ENCODE data around the gene MEPCE. TPM values are rescaled to one million over a fixed set of nuclear protein-coding genes. Genes with fewer than 3 reads are reported as not detected.
A peak's percentile ranks its signal among the peaks of the same experiment; 100 is the strongest.
"Not testable (repeated sequence)": the region's sequence is repeated elsewhere in the genome, so short reads cannot be mapped to it uniquely, and the experiment has no call there.

MEPCE gene
- total RNA-seq, 2 donors from 2014 or later = 20.9 to 23.9 TPM

DNA sequence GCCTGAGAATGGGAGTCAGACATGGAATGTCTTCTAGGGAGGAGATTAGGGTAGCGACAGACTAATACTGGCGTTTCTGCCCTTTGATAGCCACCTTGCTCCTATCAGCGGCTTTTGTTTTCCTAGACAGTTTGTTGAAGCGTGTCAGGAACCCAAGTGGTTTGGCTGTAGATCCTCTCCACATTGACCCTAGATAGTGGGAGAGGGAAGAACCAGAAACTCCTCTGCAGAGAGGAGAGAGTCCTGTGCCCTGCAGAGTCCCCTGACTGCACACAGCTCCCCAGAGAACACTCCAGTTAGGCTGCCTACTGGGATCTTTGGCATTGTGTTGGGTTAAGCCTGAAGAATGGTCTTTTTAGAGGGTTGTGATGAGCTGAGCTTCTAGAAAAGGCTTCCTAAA is 2.4 kb downstream of the MEPCE start:
- intact Hi-C loops (cut with DNase I) = no loop called here
- no peak for ATAC-seq
- DNase-seq = no peak

DNA sequence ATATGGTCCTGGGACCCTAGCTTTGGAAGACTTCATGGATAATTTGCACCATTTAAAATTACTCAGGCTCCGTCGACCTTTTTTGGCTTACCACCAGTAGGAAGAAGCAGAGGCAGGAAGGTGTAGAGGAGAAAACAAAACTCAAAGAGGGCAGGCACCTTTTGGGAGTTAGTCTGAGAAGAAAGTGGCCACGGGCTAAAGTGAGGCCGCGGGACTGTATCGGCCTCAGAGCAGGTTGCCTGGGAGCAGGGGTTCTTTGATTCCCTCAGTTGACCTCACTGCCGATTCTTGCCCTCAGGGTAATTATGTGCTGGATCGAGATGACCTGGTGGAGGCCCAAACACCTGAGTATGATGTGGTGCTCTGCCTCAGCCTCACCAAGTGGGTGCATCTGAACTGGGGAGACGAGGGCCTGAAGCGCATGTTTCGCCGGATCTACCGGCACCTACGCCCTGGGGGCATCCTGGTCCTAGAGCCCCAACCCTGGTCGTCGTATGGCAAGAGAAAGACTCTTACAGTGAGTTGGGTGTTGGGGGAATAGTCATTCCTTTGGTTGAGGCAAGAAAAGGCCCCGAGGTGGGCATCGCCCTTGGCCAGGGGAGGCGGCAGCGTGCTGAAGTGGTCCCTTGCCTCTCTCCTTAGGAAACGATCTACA is 3.1 kb downstream of the MEPCE start:
- DNase-seq (no peak), ATAC-seq (no peak)
- intact Hi-C loops (cut with DNase I) = no loop called here

DNA sequence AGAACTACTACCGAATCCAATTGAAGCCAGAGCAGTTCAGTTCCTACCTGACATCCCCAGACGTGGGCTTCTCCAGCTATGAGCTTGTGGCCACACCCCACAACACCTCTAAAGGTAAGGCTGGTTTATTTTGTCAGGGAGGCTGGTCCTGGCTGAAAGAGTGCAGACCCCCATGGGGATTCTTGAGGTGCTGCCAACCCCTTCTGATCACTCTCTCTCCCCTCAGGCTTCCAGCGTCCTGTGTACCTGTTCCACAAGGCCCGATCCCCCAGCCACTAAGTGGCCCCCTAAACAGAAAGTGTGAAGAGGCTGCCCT is 3.6 kb downstream of the MEPCE start:
- no peak for DNase-seq
- no peak for ATAC-seq
- intact Hi-C loops (cut with DNase I) = no loop called here

DNA sequence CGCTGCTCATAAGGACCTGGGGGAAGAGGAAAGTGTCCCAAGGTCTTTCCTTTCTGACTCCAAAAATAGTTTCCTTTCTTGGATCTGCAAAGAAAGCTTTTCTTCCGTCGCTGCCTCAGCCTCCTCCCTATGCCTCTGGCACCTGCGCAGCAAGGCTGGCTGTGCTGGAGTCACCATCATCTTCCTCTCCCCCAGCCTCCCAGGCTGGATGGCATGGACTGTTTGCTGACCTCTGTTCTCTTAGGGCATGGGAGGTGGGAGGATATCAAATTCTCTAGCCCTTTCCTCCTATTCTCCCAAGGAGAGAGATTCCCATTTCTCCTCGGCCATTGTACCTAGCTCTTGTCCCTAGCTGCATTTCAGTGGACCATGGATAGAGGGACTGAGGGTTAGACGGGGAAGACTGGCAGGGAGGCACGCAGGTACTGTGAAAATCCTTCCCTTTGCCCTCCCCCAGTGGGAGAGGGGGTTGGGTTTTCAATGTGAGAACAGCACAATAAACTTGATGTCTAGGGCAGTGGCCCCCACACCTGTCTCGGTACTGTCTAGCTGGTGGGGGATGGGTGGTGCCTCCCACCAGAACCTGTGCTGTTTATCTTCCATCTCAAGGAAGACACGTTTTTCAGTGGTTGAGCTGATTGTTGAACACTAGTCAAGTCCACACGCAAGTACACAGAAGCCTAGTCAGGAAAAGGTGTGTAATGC is 4.1 kb downstream of the MEPCE start:
- intact Hi-C loops (cut with DNase I) = no loop called here
- no peak for ATAC-seq
- DNase-seq = peak; percentile 18

DNA sequence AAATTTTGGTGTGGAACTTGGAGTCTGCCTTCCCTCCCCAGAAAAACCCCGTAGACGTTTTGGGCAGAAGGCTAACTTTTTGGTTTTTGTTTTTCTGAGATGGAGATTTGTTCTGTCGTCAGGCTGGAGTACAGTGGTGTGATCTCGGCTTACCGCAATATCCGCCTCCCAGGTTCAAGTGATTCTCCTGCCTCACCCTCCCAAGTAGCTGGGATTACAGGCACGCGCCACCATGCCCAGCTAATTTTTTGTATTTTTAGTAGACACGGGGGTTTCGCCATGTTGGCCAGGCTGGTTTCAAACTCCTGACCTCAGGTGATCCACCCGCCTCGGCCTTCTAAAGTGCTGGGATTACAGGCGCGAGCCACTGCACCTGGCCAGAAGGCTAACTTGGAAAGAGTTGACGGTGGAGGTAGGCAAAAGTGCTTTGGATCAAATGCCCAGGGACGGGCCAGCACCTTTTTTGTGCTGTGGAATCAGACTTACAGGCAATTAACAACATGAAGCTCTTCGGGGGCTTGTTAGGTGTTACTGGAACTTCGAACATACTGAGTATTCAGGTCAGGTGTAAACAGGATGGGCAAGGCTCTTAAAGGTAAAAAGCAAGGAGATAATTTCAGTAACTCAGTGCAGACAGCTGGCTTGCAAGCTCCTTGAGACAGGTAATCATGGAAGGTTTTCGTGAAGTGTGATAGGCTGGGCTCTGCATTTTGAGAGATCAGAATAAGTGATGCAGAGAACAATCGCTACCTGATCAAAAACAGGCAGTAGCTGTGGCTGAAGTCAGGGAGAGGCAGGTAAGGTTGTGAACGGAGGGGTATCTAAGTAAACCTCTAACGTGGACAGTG is 4.9 kb downstream of the MEPCE start:
- intact Hi-C loops (cut with DNase I) = no loop called here
- DNase-seq = peak; percentile 11

DNA sequence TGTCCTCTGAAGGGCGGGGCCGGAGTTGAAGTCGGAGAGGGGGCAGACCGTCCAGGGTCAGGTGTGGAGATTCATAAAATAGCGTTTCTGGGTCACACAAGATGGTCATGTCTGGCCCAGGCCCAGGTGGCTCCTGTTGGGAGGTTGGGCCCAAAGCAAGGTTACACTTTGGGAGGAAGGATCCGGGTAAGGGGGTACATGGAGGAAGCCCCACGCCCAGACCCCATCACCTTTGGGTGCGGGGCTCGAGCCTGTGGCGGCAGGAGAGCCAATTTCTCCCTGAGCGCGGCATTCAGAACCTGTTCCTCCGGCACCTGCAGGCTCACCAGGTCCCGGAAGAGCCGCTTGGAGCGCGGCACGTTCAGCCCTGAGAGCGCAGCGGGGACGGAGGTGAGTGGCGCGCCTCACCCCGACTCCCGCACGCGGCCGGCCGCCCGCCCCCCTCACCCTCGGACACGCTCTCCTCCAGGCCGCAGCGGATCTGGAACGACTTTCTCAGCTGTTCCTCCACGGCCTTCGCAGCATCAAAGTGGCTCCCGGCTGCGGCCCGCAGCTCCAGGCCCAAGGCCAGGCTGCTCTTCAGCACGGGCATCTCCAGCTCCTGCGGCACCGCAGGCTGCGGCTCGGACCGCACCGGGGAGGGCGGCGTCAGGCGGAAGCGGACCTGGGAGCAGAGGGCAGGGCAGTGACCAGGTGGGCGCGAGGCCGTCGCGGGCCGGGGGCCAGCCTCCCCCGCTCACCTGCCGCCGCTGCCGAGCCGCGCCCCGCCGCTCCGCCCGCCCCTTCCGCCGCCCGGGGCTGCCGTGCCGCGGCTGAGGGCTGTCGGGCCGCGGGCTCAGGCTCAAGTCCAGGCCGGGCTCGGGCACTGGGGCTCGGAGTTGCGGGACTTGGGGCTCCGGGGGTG is 6.0 kb downstream of the MEPCE start:
- intact Hi-C loops (cut with DNase I) = no loop called here
- ATAC-seq (peak; percentile 34 to 51), DNase-seq (peak; percentile 49)

More for the DNA sequence above, 4.9 kb downstream of the MEPCE start:
- no peak for ATAC-seq

DNA sequence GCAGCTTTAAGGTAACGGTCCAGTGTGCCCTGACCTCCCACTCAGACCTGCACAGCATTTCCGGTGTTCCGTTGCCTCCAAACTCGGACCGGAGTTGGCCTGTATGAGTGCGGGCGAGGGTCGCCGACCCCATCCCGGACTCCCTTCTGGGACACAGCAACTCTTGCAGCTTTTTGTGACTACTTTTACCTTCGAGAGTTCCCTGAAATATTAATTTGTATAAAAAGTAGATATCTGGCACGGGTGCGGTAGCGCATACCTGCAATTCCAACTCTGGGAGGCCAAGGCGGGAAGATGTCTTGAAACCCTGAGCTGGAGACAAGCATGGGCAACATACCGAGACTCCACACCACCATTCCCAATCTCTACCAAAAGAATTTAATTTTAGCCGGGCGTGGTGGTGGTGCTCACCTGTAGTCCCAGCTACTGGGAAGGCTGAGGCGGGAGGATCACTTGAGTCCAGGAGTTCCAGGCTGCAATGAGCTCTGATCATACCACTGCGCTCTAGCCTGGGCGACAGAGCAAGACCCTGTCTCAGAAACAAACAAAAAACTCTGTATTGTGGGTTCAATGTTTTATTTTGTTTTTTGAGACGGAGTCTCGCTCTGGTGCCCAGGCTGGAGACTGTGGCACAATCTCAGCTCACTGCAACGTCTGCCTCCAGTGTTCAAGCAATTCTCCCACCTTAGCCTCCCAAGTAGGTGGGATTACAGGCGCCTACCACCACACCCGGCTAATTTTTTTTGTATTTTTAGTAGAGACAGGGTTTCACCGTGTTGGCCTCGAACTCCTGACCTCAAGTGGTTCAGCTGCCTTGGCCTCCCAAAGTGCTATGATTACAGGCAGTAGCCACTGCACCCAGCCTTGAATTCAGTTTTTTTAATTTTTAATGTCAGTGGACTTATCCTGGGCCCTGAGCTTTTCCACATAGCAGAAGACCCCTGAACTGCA is 7.8 kb downstream of the MEPCE start:
- ATAC-seq (peak in 1 of 2 donors; percentile 1), DNase-seq (peak; percentile 26)
- intact Hi-C loops (cut with DNase I) = no loop called here

DNA sequence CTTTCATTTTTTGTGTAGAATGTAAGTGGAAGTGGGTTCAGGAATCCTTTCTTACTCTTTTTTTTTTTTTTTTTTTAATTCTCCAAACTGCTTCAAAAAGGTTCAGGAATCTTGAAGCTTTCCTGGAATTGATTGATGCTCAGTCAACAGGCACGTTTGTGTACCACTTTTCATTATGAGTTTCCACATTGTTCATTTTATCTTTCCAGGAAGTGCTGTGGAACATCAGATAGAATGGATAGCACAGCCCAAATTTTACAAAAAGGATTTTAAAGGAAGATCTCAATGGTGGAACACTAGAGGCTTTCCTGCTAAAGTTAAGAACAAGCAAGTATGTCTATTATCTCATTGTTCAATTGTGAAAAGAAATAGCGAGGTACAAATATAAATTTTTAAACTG is 8.5 kb downstream of the MEPCE start:
- intact Hi-C loops (cut with DNase I) = no loop called here
- ATAC-seq (no peak), DNase-seq (no peak)

DNA sequence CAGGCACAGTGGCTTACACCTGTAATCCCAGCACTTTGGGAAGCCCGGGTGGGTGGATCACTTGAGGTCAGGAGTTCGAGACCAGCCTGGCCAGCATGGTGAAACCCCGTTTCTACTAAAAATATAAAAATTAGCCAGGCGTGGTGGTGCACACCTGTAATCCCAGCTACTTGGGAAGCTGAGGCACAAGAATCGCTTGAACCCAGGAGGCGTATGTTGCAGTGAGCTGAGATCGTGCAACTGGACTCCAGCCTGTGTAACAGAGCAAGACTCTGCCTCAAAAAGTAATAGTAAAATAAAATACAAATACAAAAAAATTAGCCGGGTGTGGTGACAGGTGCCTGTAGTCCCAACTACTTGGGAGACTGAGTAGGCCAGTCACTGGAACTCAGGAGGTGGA is 9.1 kb downstream of the MEPCE start:
- ATAC-seq; intact Hi-C loops (cut with DNase I): not testable (repeated sequence)
- peak; percentile 10 for DNase-seq

DNA sequence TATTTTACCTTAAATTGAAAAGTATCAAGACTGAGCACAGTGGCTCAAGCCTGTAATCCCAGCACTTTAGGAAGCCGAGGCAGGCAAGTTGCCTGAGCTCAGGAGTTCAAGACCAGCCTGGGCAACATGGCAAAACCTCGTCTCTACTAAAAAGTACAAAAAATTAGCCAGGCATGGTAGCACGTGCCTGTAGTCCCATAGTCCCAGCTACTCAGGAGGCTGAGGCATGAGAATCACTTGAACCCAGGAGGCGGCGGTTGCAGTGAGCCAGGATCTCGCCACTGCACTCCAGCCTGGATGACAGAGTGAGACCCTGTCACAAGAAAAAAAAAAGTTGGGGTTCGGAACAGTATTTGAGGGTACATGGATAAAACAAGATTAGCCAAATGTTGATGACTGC is 9.6 kb downstream of the MEPCE start:
- intact Hi-C loops (cut with DNase I); ATAC-seq; DNase-seq: not testable (repeated sequence)

DNA sequence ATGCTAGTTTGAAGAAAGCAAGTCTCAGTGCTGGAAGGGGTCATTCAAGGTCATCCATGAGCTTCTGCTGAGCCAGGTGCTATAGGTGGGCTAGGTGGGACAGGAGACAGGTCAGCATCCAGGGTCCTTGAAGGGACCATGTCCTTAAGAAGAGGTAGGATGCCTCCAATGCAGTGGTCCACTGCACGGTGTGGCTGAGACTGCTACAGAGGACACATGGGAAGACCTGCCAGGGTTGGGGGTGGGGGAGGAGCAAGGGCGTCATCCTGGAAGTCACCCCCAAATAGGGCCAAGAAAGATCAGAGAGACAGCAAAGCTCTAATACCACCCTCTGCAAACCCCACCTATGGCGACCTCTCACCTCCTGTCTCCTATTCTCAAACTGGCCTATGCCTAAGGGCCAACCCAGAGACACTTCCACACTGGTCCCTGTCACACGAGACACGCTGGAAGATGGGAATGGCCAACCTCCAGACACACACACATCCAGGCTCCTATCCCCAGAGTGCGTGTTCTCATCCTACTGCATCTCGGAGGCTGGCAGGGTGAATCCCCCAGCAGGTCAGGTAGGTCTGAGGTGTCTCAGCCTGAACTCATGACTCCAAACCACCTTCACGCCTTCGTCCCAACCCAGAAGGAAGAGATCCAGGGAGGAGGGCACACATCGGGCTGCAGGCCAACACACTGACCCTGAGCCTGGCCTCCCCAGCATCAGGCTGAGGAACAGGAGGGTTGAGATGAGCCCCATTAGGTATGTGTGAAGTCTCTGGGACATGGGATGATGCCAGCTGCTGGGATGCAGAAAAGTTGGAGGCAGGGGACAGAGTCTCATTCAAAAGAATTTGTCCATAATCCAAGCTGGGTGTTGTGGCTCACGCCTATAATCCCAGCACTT is 12.3 kb downstream of the MEPCE start:
- no peak for ATAC-seq
- intact Hi-C loops (cut with DNase I) = no loop called here
- DNase-seq = peak; percentile 18

DNA sequence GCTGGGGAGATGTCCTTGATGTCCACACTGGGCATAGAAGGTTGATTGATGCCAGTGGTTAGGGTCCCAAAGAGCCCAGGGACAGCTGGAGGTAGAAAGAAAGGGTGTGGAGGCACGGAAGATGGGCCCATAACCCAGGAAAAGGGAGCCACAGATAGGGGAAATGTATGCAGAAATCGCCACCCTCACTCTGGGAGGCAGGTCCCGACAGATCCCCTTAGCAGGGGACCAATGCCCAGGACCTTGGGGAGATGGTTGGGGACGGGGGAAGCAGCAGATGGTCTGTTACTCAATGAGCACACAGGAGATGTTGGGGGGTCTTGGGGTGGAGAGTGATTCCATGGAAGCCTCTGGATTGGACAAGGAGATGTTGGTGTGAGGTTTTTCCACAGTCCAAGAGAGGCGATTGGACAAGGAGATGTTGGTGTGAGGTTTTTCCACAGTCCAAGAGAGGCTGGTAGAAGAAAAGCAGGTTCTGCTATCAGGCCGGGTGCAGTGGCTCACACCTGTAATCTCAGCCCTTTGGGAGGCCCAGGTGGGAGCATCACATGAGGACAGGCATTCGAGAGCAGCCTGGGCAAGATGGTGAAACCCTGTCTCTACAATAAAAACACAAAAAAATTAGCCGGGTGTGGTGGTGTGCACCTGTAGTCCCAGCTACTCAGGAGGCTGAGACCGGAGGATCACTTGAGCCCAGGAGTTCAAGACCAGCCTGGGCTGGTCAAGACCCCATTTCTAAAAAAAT is 13.6 kb downstream of the MEPCE start:
- ATAC-seq = no peak
- intact Hi-C loops (cut with DNase I) = no loop called here
- peak; percentile 10 for DNase-seq

DNA sequence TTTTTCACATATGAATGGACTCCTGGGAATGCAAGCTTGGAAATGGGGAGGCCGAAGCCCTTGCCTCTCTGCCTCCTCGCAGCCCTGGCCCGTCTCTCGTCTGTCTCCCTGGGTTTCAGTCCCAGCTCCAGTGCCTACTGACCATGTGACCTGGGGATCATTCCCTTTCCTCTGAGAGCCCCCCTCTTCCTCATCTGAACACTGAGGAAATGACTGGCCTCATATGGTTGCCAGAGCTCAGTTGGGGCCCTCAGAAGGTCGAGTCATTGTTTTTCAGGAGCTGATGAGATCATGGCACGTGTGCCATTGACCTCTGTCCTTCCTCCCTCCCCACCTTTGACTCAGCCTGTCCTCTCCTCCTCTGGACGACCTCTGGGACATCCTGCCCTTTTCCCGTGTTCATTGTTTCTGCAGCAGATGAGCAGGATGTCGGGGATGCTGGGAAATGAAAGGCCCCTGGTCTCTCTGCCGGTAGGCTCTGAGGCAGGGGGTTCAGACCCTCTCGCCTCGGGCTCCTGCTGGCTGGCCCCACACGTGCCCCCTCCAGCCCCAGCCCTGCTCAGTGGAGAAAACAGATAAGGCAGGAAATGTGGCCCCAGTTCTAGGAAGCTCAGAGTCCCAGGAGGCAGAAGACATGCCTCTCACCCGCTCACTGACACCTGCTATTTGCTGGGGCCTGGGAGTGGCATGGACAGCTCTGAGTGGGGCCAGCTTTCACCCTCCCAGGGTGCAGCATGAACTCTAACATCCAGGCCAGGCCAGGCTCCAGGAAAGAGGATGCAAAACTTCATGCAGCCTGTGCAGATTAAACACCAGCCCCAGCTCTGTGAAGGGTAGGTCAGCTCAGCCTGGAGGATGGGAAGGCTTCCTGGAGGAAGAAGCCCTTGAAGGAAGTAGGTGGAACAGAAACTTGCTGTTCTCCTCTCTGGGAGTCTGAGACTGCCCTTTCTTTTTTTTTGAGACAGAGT is 15.0 kb downstream of the MEPCE start:
- peak; percentile 70 to 75 for ATAC-seq
- DNase-seq = peak; percentile 54
- intact Hi-C loops (cut with DNase I) = no loop called here

DNA sequence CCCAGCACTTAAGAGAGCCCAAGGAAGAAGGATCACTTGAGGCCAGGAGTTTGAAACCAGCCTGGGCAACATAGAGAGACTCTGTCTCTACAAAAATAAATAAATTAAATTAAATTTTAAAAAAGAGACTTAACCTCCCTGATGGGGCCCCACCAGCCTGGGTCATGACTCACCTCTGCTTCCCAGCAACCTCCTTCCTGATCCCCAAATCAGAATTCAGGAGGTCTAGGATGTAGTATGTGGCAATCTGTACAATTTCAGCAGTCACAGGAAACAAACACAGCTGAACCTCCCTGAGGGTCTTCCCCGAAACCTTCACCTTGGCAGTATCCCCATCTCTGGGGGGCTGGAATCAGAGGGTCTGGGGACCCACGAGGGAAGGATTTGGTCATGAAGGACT is 16.4 kb downstream of the MEPCE start:
- peak; percentile 4 for DNase-seq
- no peak for ATAC-seq
- intact Hi-C loops (cut with DNase I) = no loop called here

DNA sequence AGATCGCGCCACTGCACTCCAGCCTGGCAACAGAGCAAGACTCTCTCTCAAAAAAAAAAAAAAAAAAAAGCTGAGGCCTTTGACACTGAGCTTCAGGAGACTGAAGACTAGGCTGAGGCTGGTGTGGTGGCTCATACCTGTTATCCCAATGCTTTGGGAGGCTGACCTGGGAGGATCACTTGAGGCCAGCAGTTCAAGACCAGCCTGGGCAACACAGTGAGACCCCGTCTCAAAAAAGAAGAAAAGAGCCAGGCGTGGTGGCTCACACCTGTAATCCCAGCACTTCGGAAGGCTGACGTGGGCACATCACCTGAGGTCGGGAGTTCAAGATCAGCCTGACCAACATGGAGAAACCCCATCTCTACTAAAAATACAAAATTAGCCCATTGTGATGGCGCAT is 17.7 kb downstream of the MEPCE start:
- ATAC-seq; intact Hi-C loops (cut with DNase I): not testable (repeated sequence)
- peak; percentile 7 for DNase-seq
